GM12878 (cell line): Measurements from ENCODE around the gene PCCA. TPM values are rescaled to one million over a fixed set of nuclear protein-coding genes. Genes with fewer than 3 reads are reported as not detected.

Experiments
- ATAC-seq: fragments of 200-7000 bp; cut with Tn5 transposase; 3 replicates; pipeline ENCODE4 v1.9.1; 2020; ENCODE audit warnings: mild to moderate bottlenecking, moderate library complexity
- BruUV-seq: library from RNA; stranded (reverse); fragments of 400-500 nt; replicated peaks from 2 replicates; lab custom pipeline; 2021; lab: Mats Ljungman, UMichigan
- CTCF ChIA-PET: fragments of 300-600 bp; sonication (Branson Sonifier 250); formaldehyde crosslinking; extraction: SDS; loops from one replicate; lab custom pipeline; 2021; ENCODE audit warnings: inconsistent platforms; lab: Yijun Ruan, JAX
- POLR2A ChIA-PET: fragments of 350-600 bp; formaldehyde crosslinking; extraction: SDS; loops from one replicate; lab custom pipeline; 2021; ENCODE audit warnings: inconsistent platforms; lab: Charles Lee
- RAD21 ChIA-PET: fragments of 300-600 bp; sonication (Branson Sonifier 250); formaldehyde crosslinking; loops from one replicate; lab custom pipeline; 2023; ENCODE audit warnings: antibody characterized with exemption; ENCODE audit not compliant: unreplicated experiment; lab: Charles Lee
- SMC1A ChIA-PET: fragments of 300-600 bp; sonication (Branson Sonifier 250); formaldehyde crosslinking; loops from one replicate; lab custom pipeline; 2023; ENCODE audit not compliant: unreplicated experiment, uncharacterized antibody; lab: Charles Lee
- DNase-seq: peaks from one replicate; pipeline ENCODE4 v3.0.0-alpha.2; 2011; ENCODE audit warnings: low read depth, low spot score
- FAIRE-seq: peaks from 3 replicates; lab custom pipeline; 2011; peaks lifted over from hg19 to GRCh38; lab: Jason Lieb, UNC
- H2AFZ ChIP-seq: 2 replicates; pipeline ENCODE4 v1.6.0; 2011; ENCODE audit warnings: low read depth, low read length, control low read depth; ENCODE audit not compliant: control insufficient read depth
- H3K27ac ChIP-seq: 2 replicates; pipeline ENCODE4 v1.5.1; 2011; ENCODE audit warnings: control low read depth; ENCODE audit not compliant: control insufficient read depth, insufficient read depth
- H3K27me3 ChIP-seq, 2 experiments: replicated peaks in 1 of 2; 2 replicates each; pipeline versions ENCODE4 v1.6.0 to v1.6.1; 2011; ENCODE audit warnings: low read length in 1 of 2; ENCODE audit not compliant: control insufficient read depth in 2 of 2, insufficient read depth in 2 of 2
- H3K36me3 ChIP-seq, 2 experiments: 2 replicates each; pipeline ENCODE4 v1.5.1; 2011; ENCODE audit warnings: low read length in 1 of 2; ENCODE audit not compliant: control insufficient read depth in 2 of 2, insufficient read depth in 2 of 2
- H3K4me1 ChIP-seq: 2 replicates; pipeline ENCODE4 v1.6.1; 2011; ENCODE audit warnings: mild to moderate bottlenecking, low read length, moderate library complexity, mixed read lengths; ENCODE audit not compliant: control insufficient read depth, insufficient read depth
- H3K4me2 ChIP-seq: 2 replicates; pipeline ENCODE4 v1.6.0; 2011; ENCODE audit warnings: control low read depth; ENCODE audit not compliant: control insufficient read depth, insufficient read depth
- H3K4me3 ChIP-seq: fragments of 200-600 bp; sonication (generic); 2 replicates; pipeline ENCODE4 v1.5.1; 2016
- H3K79me2 ChIP-seq: 2 replicates; pipeline ENCODE4 v1.6.0; 2011; ENCODE audit warnings: low read length; ENCODE audit not compliant: control insufficient read depth, insufficient read depth
- H3K9ac ChIP-seq: 2 replicates; pipeline ENCODE4 v1.8.0; 2011; ENCODE audit warnings: low read length, control low read depth, mixed read lengths; ENCODE audit not compliant: control insufficient read depth, insufficient read depth
- H3K9me3 ChIP-seq: replicated peaks from 3 replicates; pipeline ENCODE4 v1.5.1; 2011; ENCODE audit warnings: mild to moderate bottlenecking, low read length; ENCODE audit not compliant: control insufficient read depth, insufficient read depth
- H4K20me1 ChIP-seq: 2 replicates; pipeline ENCODE4 v1.6.0; 2011; ENCODE audit not compliant: control insufficient read depth, insufficient read depth
- CHD1 ChIP-seq: IDR thresholded peaks from 2 replicates; pipeline ENCODE4 v1.6.1; 2012; ENCODE audit warnings: low read depth, low read length, improper control_type of control experiment
- CHD4 ChIP-seq: fragments of 200-600 bp; sonication (generic); IDR thresholded peaks from 2 replicates; pipeline ENCODE4 v1.6.1; 2016; ENCODE audit warnings: mild to moderate bottlenecking
- DPF2 ChIP-seq: fragments of 450-650 bp; IDR thresholded peaks from 2 replicates; pipeline ENCODE4 v1.6.1; 2017; ENCODE audit warnings: mild to moderate bottlenecking
- EP300 ChIP-seq, 2 experiments: fragments of 150-350 bp in 1 of 2; IDR thresholded peaks; 2 replicates each; pipeline ENCODE4 v1.6.1; 2011 to 2012; ENCODE audit warnings: low read depth in 2 of 2, low read length in 2 of 2, borderline replicate concordance in 1 of 2, improper control_type of control experiment in 1 of 2, inconsistent platforms in 1 of 2; ENCODE audit not compliant: control insufficient read depth in 1 of 2
- HDAC2 ChIP-seq: fragments of 200-600 bp; sonication (generic); IDR thresholded peaks from 2 replicates; pipeline ENCODE4 v1.6.1; 2017
- NFXL1 ChIP-seq: fragments of 450-650 bp; IDR thresholded peaks from 2 replicates; pipeline ENCODE4 v1.6.1; 2017; ENCODE audit warnings: antibody characterized with exemption, mild to moderate bottlenecking, borderline replicate concordance
- NFYA ChIP-seq: IDR thresholded peaks from 2 replicates; pipeline ENCODE4 v1.6.1; 2011; ENCODE audit warnings: low read depth, mild to moderate bottlenecking, low read length, improper control_type of control experiment, borderline replicate concordance
- SMAD5 ChIP-seq: IDR thresholded peaks from 2 replicates; pipeline ENCODE4 v1.6.1; 2016; ENCODE audit warnings: antibody characterized with exemption, low read depth
- SP1 ChIP-seq: IDR thresholded peaks from one replicate; pipeline ENCODE4 v1.6.1; 2011; ENCODE audit warnings: low read depth, low read length
- STAT1 ChIP-seq: fragments of 450-650 bp; conservative IDR thresholded peaks from 2 replicates; pipeline ENCODE4 v1.6.1; 2014; ENCODE audit warnings: antibody characterized with exemption, mild to moderate bottlenecking
- TCF3 ChIP-seq: IDR thresholded peaks from 2 replicates; pipeline ENCODE4 v1.6.1; 2012; ENCODE audit warnings: low read depth, mild to moderate bottlenecking, low read length, borderline replicate concordance; ENCODE audit not compliant: insufficient read depth
- ZZZ3 ChIP-seq: IDR thresholded peaks from 2 replicates; pipeline ENCODE4 v1.6.1; 2011; ENCODE audit warnings: low read depth; ENCODE audit not compliant: control insufficient read depth, insufficient read length
- WGBS: methylation state at CpG from one replicate; pipeline ENCODE4 v1.1.6; 2016; ENCODE audit warnings: low lambda C conversion rate; ENCODE audit not compliant: insufficient replicate concordance, insufficient coverage; ENCODE audit errors: missing lambda C conversion rate; 5-methylcytosine and 5-hydroxymethylcytosine counted together
- in situ Hi-C: fragments of 300-500 bp; cut with MboI; formaldehyde crosslinking; loops from 9 replicates; pipeline ENCODE4 v1.14.3; 2018; ENCODE audit warnings: mixed read lengths
- intact Hi-C: fragments of 100-400 bp; cut with micrococcal nuclease; formaldehyde crosslinking; loops from one replicate; pipeline ENCODE4 v1.14.2; 2022; ENCODE audit not compliant: unreplicated experiment
- polyA plus RNA-seq, 11 experiments: library from polyadenylated mRNA; depleted of rRNA in 4 of 11; unstranded in 6 of 11; stranded (reverse) in 5 of 11; fragments of >200 nt; fragmentation: Nextera tagmentation in 4 of 11; fragmentation: Illumina TruSeq in 1 of 11; extraction: Ambion mirVana in 4 of 11; extraction: Trizol in 1 of 11; gene quantifications; 1 replicate in 1 of 11; 2 replicates in 10 of 11; pipeline versions ENCODE4 v1.2.1 to v1.2.3, GENCODE V29; 2011 to 2016; ENCODE audit warnings: inconsistent platforms in 2 of 11, missing spikeins in 2 of 11, low read depth in 1 of 11
- total RNA-seq, 4 experiments: library from RNA; depleted of rRNA in 3 of 4; stranded (reverse); fragments of >200 nt in 3 of 4; fragmentation: Illumina TruSeq in 1 of 4; extraction: Trizol in 1 of 4; gene quantifications; 2 replicates each; pipeline versions ENCODE4 v1.2.1 to v1.2.3, GENCODE V29; 2013 to 2021
- TF ChIP-seq, protein P1 (sequence below): fragments of 450-650 bp; IDR thresholded peaks from 2 replicates; pipeline ENCODE4 v1.6.1; 2018; ENCODE audit warnings: mild to moderate bottlenecking, low read depth, moderate library complexity; ENCODE audit not compliant: partially characterized antibody
- TF ChIP-seq, protein P2 (sequence below): IDR thresholded peaks from 2 replicates; pipeline ENCODE4 v1.6.1; 2012; ENCODE audit warnings: low read length, inconsistent platforms
- TF ChIP-seq, protein P3 (sequence below): fragments of 450-650 bp; IDR thresholded peaks from 2 replicates; pipeline ENCODE4 v1.6.1; 2017; ENCODE audit warnings: mild to moderate bottlenecking, moderate library complexity
- TF ChIP-seq, protein P4 (sequence below): IDR thresholded peaks from 2 replicates; pipeline ENCODE4 v1.6.1; 2012; ENCODE audit warnings: low read depth, low read length, improper control_type of control experiment

The PCCA gene
- total and polyA plus RNA-seq, 10 of the 15 experiments (the other 5 are each of a cell fraction or from before 2014, with no cell fraction given), result 5.9 to 18.2 (median 12.4) TPM

DNA sequence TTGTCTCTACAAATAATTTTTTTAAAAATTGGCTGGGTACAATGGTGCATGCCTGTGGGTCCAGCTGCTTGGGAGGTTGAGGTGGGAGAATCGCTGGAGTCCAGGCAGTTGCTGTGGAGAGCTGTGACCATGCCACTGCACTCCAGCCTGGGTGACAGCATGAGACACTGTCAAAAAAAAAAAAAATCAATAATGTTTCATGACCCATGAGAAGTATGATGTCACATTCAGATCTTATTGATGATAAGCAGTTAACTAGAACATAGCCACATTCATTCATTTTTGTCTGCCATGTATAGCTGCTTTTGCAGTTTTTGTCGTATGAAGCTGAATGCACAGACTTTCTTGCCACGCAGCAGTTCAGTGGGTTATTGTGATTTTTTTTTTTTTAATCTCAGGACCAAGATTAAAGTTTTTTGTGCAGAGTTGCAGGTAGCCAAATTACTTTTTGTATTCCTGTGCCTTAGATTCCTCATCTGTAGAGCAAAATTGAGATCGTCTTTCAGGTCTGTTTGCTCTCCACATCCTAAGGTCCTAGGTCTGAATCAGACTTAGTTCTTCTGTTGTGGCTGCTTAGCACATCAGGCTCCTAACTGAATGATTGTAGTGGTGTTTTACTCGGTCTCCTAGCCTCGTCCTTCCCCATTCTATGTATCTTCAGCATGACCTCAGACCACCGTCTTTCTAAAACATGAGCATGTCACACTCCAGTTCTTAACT, 354.5 kb downstream of the PCCA start:
- Histone ChIP-seq H3K36me3 (no peaks in the 10 kb centered on the region), H3K4me2 (no peak overlapping the region), H3K27me3 (no peaks in the 10 kb centered on the region), H3K79me2 (no peaks in the 10 kb centered on the region), H3K9me3 (no peaks in the 10 kb centered on the region), H4K20me1 (no peaks in the 10 kb centered on the region), H3K9ac (no peak overlapping the region), H2AFZ (no peak overlapping the region), H3K4me1 (no peaks in the 10 kb centered on the region), H3K27ac (no peak overlapping the region), H3K4me3 (no peak overlapping the region)
- SMC1A ChIA-PET, result interaction anchor here (0.6 kb wide), 2 partner anchors 9 to 1244 kb away, joined by 3 to 4 read pairs; no protein-coding TSS in a partner anchor
- POLR2A ChIA-PET, result no interaction called here
- BruUV-seq, result no TSS peak
- no peak for FAIRE-seq
- ATAC-seq, result no peak
- TF ChIP-seq SMAD5 (no peak), HDAC2 (no peak), TCF3 (no peak), CHD1 (no peak), NFYA (no peak), CHD4 (no peak), ZZZ3 (no peak), SP1 (no peak), EP300 (IDR thresholded peaks at IDR 0.05; ENCODE audit: borderline replicate concordance in 1 of 2, control insufficient read depth in 1 of 2, low read depth in 2 of 2, low read length in 2 of 2) (no peak), DPF2 (no peak), NFXL1 (no peak), STAT1 (no peak)
- TF ChIP-seq, protein P1, sequence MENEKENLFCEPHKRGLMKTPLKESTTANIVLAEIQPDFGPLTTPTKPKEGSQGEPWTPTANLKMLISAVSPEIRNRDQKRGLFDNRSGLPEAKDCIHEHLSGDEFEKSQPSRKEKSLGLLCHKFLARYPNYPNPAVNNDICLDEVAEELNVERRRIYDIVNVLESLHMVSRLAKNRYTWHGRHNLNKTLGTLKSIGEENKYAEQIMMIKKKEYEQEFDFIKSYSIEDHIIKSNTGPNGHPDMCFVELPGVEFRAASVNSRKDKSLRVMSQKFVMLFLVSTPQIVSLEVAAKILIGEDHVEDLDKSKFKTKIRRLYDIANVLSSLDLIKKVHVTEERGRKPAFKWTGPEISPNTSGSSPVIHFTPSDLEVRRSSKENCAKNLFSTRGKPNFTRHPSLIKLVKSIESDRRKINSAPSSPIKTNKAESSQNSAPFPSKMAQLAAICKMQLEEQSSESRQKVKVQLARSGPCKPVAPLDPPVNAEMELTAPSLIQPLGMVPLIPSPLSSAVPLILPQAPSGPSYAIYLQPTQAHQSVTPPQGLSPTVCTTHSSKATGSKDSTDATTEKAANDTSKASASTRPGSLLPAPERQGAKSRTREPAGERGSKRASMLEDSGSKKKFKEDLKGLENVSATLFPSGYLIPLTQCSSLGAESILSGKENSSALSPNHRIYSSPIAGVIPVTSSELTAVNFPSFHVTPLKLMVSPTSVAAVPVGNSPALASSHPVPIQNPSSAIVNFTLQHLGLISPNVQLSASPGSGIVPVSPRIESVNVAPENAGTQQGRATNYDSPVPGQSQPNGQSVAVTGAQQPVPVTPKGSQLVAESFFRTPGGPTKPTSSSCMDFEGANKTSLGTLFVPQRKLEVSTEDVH, result no peak
- TF ChIP-seq, protein P2, sequence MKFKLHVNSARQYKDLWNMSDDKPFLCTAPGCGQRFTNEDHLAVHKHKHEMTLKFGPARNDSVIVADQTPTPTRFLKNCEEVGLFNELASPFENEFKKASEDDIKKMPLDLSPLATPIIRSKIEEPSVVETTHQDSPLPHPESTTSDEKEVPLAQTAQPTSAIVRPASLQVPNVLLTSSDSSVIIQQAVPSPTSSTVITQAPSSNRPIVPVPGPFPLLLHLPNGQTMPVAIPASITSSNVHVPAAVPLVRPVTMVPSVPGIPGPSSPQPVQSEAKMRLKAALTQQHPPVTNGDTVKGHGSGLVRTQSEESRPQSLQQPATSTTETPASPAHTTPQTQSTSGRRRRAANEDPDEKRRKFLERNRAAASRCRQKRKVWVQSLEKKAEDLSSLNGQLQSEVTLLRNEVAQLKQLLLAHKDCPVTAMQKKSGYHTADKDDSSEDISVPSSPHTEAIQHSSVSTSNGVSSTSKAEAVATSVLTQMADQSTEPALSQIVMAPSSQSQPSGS, result no peak
- TF ChIP-seq, protein P3, sequence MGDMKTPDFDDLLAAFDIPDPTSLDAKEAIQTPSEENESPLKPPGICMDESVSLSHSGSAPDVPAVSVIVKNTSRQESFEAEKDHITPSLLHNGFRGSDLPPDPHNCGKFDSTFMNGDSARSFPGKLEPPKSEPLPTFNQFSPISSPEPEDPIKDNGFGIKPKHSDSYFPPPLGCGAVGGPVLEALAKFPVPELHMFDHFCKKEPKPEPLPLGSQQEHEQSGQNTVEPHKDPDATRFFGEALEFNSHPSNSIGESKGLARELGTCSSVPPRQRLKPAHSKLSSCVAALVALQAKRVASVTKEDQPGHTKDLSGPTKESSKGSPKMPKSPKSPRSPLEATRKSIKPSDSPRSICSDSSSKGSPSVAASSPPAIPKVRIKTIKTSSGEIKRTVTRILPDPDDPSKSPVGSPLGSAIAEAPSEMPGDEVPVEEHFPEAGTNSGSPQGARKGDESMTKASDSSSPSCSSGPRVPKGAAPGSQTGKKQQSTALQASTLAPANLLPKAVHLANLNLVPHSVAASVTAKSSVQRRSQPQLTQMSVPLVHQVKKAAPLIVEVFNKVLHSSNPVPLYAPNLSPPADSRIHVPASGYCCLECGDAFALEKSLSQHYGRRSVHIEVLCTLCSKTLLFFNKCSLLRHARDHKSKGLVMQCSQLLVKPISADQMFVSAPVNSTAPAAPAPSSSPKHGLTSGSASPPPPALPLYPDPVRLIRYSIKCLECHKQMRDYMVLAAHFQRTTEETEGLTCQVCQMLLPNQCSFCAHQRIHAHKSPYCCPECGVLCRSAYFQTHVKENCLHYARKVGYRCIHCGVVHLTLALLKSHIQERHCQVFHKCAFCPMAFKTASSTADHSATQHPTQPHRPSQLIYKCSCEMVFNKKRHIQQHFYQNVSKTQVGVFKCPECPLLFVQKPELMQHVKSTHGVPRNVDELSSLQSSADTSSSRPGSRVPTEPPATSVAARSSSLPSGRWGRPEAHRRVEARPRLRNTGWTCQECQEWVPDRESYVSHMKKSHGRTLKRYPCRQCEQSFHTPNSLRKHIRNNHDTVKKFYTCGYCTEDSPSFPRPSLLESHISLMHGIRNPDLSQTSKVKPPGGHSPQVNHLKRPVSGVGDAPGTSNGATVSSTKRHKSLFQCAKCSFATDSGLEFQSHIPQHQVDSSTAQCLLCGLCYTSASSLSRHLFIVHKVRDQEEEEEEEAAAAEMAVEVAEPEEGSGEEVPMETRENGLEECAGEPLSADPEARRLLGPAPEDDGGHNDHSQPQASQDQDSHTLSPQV, result no peak
- TF ChIP-seq, protein P4, sequence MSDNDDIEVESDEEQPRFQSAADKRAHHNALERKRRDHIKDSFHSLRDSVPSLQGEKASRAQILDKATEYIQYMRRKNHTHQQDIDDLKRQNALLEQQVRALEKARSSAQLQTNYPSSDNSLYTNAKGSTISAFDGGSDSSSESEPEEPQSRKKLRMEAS, result no peak
- intact Hi-C loops, result no loop called here
- RAD21 ChIA-PET, result no interaction called here
- in situ Hi-C loops, result no loop called here
- 77% methylated on average over 7 of the region's 7 CpGs for WGBS
- CTCF ChIA-PET, result interaction anchor here (0.6 to 0.7 kb wide), 2 partner anchors 288 to 788 kb away, joined by 4 to 5 read pairs; no protein-coding TSS in a partner anchor
- DNase-seq, result no peak
